Right ventricle myocardium superior (tissue), 1 donor: ENCODE data around the gene NEBL. TPM values are rescaled to one million over a fixed set of nuclear protein-coding genes. Genes with fewer than 3 reads are reported as not detected.

Source experiments
- ATAC-seq: fragments of 200-7000 bp; cut with Tn5 transposase; one replicate; pipeline ENCODE4 v1.9.1; 2020; ENCODE audit warnings: mild to moderate bottlenecking; ENCODE audit not compliant: poor library complexity
- DNase-seq: peaks from one replicate; pipeline ENCODE4 v3.0.0-alpha.2; 2020
- intact Hi-C: fragments of 100-400 bp; cut with DNase I; formaldehyde crosslinking; loops from one replicate; pipeline ENCODE4 v1.11.2; 2022
- total RNA-seq: library from RNA; stranded (reverse); fragmentation: NEBNext Ultra II Directional; extraction: Animal tissue kit (Norgen Biotek cat#: 25700); gene quantifications from one replicate; pipeline ENCODE4 v1.2.1, GENCODE V29; 2021
- donor health status: DM: no; HTN: yes; CAD: no; lungs with severe emphysema.

The NEBL gene
- total RNA-seq, 1 donor from 2014 or later: 623 TPM

DNA sequence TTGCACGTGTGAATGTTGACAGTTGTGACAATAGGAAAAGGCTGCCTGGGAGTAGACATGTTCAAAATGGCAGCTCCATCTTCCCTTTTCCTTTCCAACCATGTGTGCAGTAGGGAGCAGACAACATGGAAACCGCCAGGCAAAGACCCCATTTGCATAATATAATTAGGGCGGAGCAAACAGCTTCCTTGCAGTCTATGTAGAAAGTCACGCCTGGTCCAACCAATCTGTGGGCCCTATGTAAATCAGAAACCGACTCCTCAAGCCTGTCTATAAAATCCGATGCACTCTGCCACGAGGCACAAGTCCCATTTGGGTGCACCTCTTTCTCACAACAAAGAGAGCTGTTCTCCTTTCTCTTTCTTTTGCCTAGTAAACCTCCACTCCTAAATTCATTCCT, 19.6 kb downstream of the NEBL start:
- intact Hi-C loops: no loop called here
- no peak for DNase-seq
- ATAC-seq: no peak

DNA sequence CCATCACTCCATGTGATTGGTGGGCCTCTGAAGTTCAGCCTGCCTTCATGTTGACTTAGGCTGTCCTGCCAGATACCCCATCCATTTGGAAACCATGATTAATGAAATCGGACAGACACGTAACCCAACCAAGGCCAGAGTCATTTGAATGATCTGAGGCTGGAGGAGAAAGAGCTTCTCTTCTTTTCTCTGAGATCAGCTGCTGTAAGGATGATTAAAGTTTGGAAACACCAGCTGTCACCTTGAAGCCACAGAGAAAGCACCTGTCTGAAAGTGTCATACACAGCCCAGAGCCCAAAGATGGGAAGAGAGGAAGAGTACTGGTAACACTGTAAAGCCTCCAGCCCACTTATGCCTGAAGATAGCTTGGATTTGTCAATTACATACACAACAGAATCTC, 22.9 kb downstream of the NEBL start:
- ATAC-seq: no peak
- intact Hi-C loops: no loop called here

DNA sequence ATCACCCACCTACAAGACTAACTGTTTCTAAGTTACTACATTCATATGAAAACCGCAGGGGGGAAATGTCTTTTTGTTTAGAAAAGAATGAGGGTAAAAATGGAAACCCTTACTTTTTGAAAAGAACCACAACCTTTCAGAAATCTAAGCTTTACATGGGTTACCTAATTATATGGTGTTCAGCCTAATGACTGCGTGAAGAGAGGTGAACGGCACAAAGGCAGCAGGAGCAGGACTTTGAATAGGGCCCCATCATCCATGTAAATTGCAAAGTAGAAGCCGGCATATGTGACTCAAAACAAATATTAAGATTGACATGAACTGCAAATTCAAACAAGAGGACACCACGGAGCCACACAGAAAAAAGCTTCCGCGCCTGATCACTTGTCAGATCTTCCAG, 25.1 kb downstream of the NEBL start:
- peak; percentile 4 for ATAC-seq
- intact Hi-C loops: no loop called here
- DNase-seq: no peak

More for the DNA sequence above, 22.9 kb downstream of the NEBL start:
- DNase-seq: no peak

DNA sequence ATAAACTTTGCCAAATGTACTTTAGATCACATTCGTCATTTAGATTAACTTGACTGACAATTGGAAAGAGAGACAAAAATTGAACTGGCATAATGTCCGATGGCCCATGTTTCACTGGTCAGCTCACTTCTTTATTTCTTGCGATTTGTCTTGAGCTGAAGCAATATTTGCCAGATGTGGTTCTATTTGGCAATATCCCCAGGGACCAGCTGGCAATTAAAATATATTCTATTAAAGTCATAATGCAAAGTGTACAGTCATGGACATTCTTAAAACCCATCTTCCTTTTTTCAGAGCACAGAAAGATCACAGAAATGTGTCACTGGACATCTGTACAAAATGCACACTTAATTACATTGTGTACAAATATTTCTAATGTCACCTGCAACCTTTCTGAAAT, 26.3 kb downstream of the NEBL start:
- DNase-seq (no peak), ATAC-seq (no peak)
- intact Hi-C loops: no loop called here

DNA sequence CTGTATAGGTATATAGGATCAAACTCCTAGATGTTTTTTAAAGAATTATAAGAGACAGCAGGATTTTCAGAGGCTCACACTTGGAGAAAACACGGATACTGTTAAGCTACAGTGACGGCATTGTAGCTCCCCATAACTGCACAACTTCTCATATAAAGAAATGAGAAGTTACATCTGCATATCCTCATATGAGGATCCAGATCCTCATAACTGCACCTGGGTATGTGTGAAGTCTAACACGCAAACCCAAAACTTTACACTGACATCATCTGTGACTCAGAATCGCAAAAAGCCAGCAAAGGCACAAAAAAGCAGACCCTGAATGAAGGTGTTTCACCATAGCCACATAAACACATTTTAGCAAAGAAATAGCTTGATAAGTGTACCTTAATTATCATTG, 34.1 kb downstream of the NEBL start:
- ATAC-seq (no peak), DNase-seq (no peak)
- intact Hi-C loops: no loop called here

DNA sequence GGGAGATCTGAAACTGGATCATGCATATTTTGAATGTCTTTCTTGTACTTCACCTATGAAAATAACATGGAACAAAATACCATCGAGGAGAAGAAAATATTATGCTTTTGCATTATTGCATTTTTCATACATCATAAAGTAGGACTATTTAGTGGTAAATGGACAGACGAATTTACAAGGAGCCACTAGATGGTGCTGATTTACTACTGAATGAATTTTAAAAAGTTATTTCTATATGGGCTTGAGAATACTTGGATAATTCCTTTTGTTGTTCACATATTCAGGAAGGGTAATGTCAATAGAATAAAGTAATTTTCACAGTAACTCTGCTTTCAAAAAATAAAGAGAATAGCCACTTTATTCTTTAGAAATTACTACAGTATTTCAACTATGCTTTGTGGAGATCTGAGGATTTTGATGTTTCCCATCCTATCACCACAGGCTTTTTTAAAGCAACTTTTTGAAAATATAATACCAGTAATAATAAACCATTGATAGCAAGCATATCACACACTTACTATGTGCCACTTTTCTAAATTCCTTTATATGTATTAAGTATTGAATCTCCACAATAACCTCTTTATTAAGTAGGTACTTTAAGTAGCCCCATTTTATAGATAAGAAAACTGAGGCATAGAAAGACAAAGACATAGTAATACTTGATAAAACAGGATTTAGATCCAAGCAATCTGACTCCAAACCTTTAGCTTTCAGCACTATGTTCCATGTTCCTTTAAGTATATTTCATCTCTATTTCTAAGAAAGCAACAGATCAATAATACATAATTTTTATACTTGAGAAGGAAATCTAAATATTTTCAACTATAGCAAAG, 38.6 kb downstream of the NEBL start:
- intact Hi-C loops: no loop called here
- ATAC-seq: no peak
- no peak for DNase-seq

DNA sequence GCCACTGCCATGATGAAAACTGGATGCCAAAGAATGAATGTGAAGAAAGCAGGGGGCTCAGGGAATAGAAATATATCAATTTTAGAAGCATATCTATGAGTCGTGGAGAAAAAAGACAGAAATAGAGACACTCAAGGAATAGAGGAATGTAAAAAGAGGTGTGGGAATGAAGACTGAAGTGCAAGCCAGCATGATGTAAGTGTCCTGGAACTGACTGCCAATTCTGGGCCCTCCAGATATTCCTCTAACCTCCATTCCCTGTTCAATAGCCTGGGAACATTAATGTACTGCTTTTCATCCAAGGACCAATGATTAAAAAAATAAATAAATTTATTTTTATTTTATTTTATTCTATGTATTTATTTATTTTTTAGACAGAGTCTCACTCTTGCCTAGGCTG, 40.6 kb downstream of the NEBL start:
- DNase-seq (no peak), ATAC-seq (peak; percentile 71)
- intact Hi-C loops: no loop called here

DNA sequence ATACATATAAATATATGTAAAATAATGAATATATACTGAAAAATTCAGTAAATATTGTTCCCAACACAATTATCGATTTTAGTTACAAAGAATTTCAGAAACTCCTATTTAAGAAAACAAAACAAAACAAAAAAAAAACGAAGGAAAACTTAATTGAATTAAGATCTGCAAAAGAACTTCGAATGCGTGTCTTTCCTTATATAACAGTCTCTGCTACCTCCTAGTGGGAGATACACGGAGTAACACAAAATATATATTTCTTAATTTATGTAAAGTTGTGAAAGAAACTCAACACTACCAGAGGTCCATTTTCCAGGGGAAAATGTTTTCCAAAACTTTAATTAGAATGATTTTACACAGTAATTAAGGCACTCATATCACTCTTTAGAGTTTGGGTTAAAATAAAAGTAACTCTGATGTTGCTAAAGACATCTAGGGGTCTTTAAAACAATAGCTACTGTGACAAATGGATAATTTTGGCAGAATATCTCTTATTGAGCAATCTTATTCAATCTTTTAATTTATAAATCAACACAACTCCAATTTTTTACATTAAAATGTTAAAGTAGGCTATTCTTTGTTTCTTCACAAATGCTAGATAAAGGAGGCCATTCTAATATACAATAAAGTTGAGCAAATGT, 41.6 kb downstream of the NEBL start:
- intact Hi-C loops: no loop called here
- ATAC-seq: no peak
- no peak for DNase-seq

DNA sequence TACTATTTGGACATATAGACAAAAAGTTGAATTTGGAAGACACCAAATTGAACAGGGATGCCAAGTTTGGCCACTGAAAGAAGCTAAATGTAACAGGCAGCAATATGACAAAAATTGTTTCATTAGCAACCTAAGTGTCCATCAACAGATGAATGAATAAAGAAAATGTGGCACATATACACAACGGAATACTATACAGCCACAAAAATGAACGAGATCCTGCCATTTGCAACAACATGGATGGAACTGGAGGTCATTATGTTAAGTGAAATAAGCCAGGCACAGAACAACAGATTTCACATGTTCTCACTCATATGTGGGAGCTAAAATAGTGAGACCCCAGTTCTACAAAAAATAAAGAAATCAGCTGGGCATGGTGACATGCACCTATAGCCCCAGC, 43.8 kb downstream of the NEBL start:
- DNase-seq (no peak), ATAC-seq (no peak)
- intact Hi-C loops: no loop called here

DNA sequence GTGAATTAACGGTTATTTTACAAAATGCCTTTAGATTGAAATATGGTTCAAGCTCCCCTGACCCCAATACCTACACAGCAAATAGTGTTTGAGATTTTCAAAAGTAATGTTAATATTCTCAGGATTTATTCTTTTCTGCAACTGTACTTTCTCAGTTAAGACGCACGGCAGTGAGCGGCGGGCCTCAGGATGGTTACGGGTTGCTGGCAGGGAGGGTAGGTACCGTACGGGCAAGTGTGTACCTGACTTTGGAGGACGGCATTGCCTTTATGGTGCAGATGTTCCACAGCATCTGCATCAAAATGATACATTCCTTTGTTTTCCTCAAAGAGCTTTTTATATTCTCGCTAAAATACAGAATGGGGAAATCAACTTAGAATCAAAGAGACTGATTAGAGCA, 44.8 kb downstream of the NEBL start:
- intact Hi-C loops: no loop called here
- DNase-seq (no peak), ATAC-seq (no peak)

DNA sequence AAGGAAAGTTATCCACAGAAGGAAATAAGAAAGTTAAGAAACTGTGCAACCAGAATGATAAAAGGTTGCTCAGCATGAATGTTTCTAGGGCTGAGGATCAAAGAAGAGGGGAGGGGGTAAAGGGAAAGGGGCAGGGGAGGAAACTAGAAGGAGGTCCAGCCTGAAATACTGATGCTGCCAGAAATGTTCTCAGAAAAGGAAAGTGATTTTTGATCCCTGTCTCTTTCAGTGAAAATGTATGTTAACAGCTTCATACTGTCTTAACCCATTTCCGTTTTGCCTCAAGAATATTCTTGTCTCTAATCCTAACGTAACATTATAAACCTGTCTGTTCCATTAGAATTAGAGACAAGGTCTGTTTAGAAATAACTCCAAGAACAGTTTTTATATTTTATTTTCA, 49.6 kb downstream of the NEBL start:
- ATAC-seq (no peak), DNase-seq (no peak)
- intact Hi-C loops: no loop called here

DNA sequence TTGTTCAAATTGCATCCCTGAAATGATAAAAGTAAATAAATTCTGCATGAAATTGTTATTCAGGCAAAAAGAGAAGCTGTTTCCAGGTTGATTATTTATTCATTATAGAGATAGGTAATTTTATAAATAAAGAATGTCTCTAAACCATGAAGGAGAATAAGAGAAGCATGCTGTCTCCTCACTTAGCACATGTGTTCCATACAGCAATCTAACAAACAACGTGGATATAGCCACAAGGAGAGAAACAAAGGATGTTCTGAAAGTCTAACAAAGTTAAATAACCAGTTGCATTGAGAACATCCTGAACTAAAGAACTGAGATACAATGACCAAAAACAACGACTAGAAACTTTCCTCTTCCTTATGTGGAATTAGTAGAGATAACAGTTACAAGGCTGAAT, 50.8 kb downstream of the NEBL start:
- DNase-seq: no peak
- ATAC-seq: no peak
- intact Hi-C loops: no loop called here

DNA sequence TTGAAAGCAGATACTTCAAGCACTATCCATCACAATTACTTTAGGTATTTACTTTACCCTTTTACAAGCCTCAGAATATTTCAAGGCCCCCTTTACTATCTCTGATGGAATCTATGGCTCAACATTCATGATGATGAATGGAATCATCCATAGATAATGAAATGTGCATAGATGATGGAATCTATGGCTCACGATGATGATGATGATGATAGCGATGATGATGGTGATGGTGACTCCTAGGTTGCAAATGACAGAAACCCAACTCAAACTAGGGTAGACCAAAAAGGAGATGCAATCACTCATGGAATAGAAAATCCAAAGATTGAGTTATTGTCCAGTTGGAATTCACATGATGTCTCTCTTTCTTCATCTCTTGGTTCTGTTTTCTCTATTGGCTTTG, 55.7 kb downstream of the NEBL start:
- intact Hi-C loops: no loop called here
- ATAC-seq (no peak), DNase-seq (no peak)

DNA sequence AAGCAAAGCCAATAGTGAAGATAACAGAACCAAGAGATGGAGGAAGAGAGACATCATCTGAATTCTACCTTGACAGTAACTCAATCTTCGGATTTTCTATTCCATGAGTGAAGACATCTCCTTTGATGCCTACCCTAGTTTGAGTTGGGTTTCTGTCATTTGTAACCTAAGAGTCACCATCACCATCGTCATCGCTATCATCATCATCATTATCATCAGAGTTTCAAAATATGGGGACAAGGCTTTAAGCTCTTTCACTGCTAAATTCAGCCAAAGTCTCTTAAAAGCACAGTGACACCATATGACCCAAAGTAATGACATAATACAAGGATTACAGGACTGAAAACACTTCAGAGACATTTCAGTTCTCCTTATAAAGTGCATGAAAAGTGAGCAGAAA, 57.2 kb downstream of the NEBL start:
- intact Hi-C loops: no loop called here

DNA sequence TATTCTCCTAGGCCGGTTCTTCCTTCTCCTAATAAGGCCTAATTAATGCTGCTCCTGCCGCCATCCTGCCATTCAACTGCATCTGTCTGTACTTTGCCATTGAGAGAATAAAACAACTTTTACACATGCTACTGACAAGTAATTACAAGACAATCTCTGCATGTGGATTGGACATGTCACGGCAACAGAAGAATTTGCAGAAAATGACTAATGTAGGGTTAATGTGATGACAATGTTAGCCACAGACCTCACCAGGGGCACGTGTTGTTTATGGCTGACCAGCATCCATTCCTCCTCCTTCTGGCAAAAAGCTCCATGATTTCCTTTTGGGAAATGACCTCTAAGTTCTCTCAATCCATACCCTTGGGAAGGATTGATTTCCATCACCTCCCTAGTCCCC, 58.0 kb downstream of the NEBL start:
- no peak for ATAC-seq
- no peak for DNase-seq
- intact Hi-C loops: no loop called here

More for the DNA sequence above, 57.2 kb downstream of the NEBL start:
- DNase-seq: no peak
- no peak for ATAC-seq

DNA sequence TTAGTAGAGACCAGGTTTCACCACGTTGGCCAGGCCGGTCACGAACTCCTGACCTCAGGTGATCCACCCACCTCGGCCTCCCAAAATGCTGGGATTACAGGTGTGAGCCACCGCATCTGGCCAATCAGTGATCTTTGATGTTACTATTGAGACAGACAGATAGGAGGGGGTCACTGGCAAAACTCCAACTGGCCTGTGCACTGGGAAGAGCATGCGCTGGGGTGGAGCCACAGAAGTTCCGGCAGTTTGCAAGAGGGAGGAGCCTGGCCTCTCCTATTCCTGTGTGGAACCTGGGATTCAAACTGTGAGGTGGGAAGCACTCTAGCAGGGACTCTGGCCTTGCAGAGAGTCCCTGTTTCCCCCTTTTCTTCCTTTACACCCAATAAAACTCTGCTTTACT, 60.7 kb downstream of the NEBL start:
- peak; percentile 32 for ATAC-seq
- no peak for DNase-seq
- intact Hi-C loops: no loop called here

DNA sequence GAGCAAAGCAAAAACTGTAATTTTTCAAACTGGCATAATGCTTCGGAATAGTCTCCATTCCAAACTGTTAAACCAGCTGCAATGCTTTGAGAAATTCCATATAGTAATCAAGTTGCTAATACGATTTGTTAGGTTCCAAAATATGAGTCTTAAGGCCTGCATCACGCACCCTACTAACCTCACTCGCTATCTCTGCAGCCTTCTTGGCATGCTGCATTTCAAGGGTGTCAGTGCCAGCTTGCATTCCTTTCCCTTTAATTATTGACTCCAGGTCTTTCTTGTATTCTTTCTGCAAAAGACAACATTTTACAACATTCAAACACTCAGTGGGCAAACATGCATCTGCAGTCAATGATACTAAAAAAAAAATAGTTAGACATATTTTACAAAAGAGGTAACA, 61.8 kb downstream of the NEBL start:
- ATAC-seq (peak; percentile 28), DNase-seq (no peak)
- intact Hi-C loops: no loop called here

DNA sequence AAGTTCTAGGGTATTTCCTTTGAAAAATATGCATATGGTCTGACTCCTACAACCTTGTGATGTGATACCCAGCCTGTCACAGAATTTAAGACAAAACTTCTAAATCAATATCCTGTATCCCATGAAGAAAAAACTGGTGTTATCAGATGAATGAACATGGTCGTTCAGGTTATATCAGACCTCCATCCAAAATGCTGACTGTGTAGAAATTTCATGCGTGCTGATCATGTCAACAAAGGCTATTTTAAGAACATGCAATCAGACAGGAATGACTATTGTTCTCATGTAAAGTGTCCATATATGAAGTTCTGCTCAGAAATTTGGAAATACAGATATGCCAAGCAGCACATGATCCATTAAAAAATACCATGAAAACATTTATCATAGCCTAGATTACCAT, 62.3 kb downstream of the NEBL start:
- intact Hi-C loops: no loop called here
- ATAC-seq (no peak), DNase-seq (no peak)

DNA sequence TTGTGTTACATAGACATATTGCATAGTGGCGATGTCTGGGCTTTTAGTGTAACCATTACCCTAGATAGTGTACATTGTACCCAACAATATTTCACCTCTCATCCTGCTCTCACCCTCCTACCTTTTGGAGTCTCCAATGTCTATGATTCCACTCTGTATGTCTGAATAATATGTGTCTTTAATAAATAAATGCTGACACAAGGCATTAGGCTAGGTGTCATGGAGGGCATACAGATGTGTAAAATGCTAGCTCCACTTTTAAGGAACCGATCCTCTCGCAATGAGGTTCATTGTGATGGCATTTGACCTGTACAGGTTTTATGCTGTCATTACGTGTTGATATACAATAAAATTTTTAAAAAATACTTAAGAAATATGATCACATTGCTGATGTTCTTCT, 74.3 kb downstream of the NEBL start:
- DNase-seq: no peak
- ATAC-seq: no peak
- intact Hi-C loops: no loop called here

DNA sequence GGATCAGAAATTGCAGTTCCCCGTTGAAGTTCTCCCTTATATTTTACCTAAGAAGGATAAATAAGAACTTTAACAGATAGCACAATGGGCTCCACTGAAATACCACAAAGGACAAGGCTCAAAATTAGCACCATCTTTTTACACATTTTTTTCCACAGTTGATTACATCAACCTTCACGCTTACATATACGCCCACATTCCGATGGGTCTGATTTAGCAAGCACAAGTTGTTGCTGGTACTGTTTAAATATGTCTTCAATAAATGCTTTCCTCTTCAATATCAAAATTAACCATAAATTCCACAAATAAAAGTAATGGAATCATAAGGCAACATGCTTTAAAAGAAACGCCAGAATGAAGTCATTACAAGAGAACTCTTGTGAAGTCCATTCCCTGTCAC, 79.5 kb downstream of the NEBL start:
- intact Hi-C loops: no loop called here
- ATAC-seq (no peak), DNase-seq (no peak)

DNA sequence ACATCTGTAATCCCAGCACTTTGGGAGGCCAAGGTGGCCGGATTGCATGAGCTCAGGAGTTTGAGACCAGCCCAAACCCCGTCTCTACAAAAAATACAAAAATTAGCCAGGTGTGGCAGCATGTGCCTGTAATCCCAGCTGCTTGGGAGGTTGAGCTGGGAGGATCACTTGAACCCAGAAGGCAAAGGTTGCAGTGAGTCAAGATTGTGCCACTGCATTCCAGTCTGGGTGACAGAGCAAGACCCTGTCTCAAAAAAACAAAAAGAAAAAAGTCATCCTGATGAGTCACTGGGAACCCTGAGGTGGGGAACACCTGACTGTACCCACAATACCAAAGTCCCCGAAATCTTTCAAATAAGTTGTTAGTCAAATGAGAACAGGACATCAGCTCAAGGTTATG, 80.0 kb downstream of the NEBL start:
- intact Hi-C loops: no loop called here
- DNase-seq: no peak
- no peak for ATAC-seq
